CD4-positive, alpha-beta T cell treated with Interleukin-4 for 1 hour (primary cell): ENCODE results near the gene MLPH.

ENCODE experiments used
- DNase-seq, 2 donors: peaks; one replicate each; pipeline ENCODE4 v3.0.0-alpha.2; 2020 to 2022

MLPH gene

DNA sequence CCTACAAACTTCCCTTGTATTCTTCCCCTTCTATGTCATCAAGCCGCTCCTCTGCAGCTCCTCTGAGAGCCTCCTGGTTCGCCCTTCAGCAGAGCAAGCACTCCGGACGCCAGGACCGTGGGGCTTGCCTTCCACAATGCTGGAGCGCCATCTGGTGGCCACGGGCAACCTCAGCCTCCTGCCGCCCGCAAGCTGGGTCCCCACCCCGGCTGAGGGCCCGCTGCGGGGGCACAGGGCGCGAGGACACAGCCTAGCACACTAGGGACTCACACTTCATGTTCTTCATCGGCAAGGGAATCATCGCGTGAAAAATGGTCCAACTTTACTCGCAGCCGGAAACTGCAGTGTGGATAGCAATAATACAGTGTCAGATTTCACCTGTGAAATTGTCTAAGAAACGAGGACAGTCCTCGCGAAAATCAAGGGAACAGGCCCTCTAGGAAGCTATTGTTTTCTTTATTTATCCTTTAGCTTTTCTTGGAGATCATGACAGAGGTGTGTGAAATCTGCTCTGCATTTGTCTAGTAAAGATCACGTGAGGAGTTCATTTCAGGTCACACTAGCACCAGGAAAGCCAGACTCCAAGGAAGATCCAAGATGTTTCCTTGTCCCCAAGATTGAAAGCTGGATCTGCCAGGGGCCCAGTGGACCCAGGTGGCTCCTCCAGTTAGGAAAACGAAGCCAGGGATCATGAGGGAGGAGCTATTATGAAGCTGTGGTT, 85.1 kb downstream of the MLPH start:
- DNase-seq: peak; percentile 78 to 84

DNA sequence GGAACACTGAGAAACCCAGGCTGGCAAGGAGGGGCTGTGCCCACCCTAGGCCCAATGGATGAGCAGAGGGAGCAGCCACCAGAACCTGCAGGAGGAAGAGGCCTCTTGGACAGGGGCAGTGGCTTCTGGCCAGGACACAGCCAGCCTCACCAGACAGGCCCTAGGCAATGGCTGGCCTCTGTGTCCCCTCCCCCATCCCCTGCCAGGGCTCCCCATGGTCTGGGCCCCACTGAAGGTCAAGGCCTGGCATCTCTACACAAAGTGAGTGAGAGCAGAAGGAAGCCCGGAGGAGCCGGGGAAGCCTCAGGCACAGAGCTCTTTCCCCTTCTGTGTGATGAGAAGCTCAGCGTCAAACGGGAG, 85.7 kb downstream of the MLPH start:
- no peak for DNase-seq

DNA sequence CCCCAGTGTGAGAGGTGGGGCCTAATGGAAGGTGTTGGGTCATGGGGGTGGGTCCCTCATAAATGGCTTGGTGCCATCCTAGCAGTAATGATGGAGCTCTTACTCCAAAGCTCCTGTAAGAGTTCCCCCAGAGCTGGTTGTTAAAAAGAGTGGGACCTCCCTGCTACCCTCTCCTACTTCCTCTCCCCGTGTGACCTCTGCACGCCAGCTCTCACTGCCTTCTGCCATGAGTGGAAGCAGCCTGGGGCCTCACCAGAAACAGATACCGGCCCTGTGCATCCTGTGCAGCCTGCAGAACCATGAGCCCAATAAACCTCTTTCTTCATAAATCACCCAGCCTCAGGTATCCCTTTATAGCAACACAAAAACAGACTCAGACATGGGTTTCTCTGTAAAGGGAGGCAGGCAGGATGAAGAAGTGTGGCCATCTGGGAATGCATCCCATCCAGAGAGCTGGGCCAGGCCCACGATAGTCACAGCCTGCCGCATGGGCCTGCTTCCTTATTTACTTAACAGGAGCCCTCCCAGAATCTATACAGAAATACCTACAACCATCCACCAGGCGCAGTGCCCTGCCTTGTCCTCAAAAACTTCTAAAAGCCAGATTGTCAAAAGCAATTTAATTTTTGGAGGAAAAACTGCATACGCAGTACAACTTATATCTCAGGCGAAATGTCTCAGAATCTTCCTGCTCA, 86.8 kb downstream of the MLPH start:
- DNase-seq: no peak

DNA sequence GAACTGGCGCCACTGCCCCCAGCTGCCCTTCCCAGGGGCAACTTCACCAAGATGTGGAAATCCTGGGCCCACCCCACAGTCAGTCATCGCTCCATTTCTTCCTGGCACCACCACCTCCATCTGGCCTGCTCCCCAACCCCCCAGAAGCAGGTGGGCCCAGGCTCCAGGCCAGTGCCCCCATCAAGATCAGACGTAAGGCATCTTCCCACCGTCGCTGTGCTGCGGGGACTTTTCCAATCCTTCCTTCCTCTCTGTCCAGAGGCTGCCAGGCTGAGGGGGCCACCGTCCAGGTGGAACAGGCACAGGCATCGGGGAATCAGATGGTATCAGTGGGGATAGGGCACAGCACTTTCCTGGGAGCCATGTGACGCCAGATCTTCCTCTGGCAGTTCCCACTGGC, 87.4 kb downstream of the MLPH start:
- no peak for DNase-seq

DNA sequence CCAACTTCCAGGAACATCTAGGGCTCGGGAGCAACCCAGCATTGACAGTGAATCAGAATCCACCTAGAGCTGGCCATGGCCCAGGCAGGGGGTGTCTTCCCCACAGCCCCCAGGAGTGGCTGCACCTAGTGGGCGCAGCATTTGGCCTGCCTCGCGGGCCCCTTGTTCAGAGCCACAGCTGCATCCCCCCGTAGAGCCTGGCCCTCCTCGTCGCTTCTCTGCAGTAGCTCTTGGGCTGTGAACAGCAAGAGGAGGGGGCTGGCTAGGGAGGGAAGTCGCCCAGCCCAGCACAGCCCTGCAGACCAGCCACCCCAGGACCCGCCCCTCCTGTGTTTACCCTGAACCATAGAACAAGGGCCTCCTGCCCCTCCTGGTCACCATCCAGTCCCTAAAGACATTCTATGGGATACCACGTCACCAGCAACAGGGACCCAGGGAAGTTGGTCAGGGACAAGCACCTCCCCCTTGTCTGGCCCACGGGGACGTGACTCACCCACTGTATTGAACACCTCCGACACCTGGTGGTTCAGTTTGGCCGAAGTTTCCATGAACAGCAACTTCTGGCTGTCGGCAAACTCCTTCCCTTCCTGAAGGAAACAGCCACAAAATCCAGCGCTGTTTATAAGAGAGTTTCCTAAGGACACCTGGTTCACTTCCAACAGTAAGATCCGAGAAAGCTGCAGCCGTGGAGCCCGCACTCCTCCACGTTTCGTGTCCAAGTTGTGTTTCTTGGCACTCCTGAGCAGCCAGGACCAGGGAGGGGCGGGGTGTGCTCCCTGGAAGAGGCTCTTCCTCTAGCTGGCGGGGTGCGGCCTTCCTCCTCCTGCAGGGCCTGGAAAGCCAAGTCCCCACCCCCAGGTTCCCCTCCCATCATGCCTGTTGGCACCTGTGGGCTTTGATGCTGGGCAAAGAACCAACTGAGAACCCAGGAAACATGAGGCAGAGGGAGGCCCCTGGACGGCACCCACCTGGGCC, 88.1 kb downstream of the MLPH start:
- DNase-seq: no peak

DNA sequence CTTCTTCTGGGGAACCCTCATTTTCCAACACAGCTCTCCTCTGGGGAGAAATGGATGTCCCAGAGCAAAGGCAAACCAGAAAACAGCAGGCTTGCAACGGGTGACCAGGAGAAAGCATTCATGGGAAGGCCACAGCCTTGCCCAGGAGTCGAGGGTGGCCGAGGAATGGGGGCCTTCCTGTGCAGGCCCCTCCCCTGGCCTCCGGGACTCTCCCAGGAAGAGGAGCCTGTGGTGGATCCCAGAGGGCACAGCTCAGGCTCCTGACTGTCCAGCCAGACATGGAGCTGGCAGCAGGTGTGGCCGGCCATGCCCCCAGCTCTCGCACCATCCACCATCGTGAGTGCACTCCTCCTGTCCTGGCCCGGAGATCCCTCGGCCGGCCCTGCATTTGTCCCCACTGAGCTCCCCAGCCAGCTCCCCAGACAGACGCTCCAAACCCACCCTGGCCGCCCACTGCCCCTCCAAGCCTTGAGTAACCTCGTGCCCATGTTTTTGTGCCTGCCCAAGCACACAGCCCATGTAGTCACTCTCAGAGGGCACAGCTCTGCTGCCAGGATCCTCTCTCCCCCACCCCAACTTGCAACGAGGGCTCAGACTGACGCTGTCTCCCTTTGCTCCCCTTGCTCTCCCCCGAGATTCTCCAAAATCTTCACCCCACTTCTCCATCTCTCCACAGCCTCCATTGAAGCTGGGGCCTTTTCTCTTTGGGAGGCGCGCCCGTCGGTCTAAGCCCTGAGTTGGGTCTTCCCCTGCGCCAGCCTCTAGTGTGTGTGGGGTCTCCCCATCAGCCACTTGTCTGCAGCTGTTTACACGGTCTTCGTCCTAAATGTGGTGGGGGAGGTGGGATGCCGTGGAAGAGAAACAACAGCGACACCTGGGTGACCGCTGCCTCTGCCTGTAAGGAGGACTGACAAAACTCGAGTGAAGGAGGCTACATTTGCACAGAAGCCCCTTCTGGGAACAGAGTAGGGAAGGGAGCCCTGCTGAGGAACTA, 89.1 kb downstream of the MLPH start:
- no peak for DNase-seq

DNA sequence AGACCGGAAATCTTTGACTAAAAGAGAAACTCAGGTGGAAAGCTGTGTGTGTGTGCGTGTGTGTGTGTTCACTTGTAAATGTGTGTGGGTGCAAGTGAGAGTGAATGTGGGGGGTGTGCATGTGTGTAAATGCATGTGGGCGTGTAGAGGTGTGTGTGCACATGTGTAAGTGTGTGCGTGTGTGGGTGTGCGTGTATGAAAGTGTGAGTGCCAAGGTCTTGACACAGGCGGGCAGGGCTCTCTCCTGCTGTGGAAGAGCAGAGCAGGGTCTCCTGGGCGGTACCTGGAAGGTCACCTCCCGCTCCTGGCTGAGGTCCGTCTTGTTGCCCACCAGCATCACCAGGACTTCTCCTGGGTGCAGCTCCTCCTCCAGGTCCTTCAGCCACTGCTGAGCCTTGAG, 89.9 kb downstream of the MLPH start:
- no peak for DNase-seq

DNA sequence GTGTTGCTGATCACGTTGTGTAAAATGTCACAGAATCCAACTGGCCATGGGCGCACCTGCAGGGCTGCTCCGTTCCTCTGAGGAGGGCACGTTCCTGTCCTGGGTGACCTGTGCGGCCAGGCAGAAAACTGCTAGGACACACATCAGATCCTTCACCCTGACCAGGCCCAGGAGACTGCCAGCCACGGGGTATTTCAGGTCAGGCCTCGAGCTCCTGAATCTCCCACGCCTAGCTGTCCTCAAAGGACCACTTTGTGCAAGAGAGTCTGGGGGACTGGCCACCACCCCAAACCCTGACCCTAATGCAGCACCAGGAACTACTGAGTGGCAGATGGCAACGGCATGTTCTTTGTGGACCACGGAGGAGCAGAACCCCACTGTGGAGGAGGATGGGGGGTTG, 90.4 kb downstream of the MLPH start:
- DNase-seq: no peak

DNA sequence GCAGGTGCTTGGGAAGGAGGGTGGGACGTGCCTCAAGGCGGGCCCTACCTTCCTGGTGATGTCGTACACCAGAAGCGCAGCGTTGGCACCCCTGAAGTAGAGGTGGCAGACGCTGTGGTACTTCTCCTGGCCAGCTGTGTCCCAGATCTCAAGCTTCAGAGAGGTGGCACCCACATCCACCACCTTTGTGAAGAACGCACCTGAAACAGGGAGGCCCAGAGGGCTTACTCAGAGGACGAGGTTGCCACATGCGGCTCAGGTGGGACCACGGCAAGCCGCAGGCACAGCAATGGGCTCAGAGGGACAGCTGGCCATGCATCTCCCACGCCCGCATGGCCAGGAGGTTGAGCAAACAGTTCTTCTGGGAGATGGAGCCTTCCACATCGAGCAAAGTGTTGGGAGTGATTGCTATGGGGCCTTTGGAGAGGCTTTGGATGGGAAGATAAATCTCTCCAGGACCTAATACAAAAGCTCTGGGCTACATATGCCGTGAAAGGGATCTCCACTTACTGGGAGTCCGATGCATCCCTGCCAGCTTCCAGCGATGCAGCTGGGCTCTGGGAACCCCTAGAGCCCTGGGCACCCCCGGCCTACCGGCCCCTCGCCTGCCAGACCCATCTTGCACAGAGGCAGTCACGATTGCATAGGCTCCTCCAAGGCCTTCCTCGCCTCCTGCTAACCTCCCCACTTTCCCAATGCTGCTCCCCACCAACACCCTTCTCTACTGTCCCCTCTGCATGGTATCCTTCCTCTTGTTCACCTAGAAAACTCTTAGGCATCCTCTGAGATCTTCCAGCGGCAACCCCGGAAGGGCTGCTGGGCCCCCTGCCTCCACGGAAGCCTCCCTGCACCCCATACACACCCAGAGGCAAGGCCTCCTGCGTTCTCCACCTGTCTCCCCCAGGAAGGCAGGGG, 91.2 kb downstream of the MLPH start:
- DNase-seq: no peak

DNA sequence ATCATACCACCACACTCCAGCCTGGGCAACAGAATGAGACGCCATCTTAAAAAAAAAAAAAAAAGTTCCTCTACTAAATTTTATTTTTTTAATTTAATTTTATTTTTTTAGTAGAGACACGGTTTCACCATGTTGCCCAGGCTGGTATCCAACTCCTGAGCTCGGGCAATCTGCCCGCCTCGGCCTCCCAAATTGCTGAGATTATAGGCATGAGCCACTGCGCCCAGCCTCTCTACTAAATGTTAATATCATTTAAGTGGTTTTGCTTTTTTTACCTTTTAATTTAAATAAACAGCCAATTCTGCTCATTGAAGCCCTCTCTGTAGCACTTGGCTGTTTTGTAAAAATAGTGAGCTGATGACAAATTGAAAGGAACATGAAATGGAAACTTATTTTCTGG, 94.3 kb downstream of the MLPH start:
- DNase-seq: no peak

DNA sequence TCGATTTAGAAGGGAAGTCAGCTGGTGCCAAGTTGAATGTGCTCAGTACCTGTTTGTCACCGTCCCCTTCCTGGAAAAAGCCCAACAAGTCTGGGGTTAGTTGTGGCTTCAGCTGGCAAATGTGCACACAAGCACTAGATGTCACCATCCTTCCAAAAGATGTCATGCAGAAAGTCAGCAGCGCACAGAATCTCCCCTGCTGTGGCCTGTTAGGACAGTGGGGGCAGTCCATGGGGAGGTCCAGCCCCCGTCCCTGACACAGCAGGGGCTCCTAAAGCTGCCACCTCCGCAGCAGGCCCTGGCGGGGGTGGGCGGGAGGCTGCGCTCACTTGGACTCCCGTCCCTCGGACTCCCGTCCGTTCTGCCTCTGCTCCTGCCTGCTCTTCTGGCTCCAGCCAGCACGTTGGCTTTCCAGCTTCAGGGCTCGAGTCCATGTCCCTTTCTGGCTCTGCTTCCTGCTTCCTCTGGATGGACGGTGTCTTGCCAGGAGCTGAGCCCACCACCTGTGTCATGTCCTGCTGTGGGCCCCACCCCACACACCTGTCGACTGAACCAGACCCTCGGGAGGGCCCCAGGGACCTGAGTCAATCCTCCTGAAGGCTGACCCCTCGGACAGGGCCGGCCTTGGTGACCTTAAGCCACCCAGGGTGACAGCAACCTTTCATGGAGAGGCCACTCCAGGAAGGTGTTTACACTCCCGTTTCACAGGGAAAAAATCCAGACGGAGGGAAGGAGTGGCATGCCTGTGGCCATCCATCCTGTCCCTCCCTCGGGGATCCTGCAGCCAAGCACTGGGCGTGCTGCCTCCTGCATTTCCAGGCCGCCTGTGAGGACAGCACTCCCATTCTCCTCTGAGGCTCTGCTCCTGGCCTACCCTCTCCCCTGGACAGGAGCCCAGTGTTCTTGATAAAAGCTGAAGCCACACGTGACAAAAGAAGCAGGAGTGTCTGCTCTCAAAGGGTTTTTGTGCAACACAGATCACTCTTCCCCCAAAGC, 95.0 kb downstream of the MLPH start:
- DNase-seq: peak; percentile 55 to 69

DNA sequence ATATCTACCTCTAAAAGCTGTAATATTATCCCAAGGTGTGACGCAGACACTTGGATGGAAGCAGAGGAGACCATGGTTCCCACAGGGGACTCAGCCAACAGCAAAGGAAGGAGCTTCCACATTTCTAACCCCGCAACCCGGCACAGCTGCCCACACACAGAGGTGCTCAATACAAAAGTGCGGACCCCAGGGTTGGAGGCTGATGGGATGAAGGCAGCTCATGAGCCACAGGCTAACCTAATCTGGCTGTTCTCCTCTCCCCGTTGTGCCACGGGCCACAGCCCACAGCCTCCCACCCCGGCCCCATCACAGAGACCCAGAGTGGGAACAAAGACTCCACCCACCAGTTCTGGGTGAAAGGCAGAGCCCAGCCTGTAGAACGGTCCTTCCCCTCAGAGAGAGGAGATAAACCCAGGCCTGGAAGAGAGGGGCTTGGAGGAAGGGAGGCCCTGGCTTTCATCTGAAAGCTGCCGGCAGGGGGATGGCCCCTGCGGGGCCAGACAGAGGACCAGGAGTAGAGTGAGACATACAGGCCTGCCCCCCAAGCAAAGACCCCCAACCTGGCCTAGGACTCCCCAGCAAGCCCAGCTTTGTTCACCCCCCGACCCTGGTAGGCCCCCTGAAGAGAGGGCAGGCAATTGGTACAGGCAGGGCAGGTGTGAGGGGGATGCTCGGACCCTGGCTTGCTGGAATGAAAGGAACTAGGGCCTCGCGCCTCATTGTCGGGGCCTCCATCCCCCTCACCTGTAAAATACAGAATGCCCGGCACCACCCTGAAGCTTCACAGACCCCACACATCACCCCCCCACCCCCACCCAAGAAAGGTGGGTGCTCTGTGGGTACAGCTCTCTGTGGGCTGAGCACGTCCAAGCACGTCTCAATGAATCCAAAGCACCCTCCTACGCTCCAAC, 96.6 kb downstream of the MLPH start:
- no peak for DNase-seq

DNA sequence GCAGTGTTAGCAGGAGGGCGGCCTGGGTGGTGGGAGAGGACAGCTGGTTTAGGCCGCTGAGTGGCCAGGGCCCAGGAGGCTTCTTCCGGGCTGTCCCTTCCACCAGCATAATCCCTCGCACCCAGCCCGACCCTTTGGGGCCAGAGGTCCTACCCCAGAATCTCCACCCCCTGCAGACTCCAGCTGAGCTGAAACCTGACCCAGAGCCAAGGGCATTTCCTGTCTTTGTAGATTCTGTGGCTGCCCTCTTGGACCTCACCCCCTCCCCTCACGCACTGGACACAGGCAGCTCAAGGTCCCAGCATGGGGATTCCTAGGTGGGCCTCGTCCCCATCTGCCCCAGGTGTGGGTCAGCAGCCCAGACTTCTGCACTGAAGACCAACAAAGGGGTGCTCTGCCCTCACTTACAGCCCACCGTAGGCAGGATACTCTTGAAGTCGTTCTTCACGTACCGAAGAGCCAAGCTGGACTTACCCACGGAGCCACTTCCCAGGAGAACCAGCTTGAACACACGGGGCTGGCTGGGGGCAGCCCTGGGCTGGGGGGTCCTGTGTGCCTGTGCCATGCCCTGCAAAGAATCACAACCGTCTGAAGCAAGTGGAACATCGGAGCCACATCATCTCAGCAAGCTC, 98.7 kb downstream of the MLPH start:
- DNase-seq: no peak

DNA sequence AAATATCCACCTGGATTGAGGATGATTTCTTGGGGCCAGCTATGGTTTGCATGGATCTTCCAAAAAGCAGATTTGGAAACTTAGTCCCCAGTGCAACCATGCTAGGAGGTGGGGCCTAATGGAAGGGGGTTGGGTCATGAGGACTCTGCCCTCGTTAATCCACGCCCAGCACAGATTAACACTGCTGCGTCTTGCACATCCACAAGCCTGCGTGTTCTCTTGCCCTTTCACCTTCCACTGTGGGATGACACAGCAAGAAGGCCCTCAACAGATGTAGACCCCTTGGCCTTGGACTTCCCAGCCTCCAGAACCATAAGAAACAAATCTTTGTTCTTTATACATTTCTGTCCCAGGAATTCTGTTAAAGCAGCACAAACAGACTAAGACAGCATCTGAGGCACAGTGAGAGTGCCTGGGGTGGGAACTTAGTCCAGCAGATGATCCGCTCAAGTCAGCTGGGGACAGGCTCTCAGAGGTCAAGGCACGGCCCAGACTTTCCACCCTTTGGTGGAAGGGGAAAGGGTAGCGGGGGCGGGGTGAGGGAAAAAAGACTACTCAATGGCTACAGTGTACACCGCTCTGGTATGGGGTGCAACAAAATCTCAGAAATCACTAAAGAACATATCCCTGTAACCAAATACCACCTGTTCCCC, 101.1 kb downstream of the MLPH start:
- DNase-seq: no peak

DNA sequence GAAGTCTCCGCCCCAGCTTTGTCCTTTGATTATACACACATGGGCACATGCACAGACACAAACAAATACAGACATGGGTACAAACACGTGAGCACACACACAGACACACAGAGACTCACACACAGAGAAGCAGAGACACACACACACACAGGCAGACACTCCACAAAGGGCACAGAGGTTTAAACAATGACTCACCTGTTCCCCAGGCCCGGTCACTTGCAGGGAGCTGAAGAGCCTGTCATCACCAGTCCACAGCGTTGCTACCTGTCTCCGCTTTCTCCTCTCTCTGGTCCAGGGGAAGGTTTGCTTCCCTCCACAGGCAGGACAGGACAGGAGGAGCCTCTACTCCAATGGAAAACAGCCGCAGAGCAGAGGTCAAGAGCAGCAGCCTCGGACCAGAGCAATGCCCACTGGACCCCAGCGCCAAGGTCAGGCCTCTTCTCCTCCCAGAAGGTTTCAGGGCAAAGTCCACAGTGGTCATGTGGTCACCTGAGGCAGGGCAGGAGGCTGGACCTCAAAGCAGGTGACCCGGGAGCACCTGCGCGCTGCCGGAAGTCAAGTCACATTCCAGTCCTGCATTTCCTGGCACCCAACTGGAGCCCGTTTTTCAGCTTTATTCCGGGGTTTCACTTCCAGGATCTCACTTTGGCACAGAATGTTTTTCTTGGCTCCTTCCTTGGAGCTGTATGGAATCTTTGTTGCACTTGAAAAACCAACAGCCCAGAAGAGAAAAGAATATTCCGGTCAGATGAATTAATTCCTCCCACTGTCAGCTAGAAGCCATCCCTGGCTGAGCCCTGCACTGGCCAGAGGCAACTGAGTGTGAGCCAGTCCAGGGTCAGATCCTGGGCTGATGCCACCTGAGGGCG, 103.5 kb downstream of the MLPH start, which contains the start of gene RAB17:
Gene RAB17, minus strand, starts transcription at position 463 of the 869 bp plus-strand sequence. CDS start 4,580 bp downstream, outside the sequence.
- no peak for DNase-seq

DNA sequence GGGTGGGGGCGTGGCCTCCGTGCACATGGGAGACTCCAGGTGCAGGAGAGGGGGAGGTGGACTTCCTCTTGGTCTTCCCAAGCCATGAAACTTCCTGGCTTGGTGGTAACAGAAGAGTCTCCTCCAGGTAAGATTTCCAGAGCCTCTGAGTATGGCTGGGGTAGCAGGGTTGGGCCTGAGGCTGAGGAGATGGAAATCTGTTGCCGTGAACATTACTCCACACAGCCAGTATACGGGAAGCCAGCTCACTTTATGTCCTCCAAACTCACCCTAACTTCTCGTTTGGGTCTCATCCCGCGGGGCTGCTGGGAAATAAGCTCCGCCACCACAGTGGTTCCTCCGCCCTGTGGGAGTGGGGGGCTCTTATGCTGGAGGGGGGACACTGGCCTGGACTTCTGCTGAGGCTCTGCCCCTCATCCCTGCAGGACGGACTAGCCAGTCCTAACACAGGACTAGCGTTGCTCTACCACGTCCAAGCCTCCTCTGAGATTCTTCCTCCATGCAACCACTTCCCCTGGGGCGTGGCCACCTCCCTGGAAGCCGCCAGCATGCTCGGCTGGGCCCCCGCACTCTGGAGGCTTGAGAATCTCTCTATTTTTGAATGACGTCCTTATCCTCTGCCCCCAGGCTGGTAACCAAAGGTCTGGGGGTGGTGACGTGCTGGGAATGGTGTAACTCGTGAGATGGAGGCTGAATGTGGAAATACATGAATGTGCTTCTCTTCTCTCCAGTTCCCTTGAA, 104.3 kb downstream of the MLPH start:
- peak in 1 of 2 donors; percentile 24 for DNase-seq
